GM18502 (cell line): ENCODE data around the gene TMEM17.

ENCODE experiments used
- ATAC-seq: cut with Tn5 transposase; IDR thresholded peaks from one replicate; pipeline ENCODE4 v1.9.1; 2021; ENCODE audit warnings: mild to moderate bottlenecking; ENCODE audit not compliant: unreplicated experiment, poor library complexity

TMEM17 gene

GRCh38 chr2:62475172-62476011, 30.6 kb downstream of the TMEM17 start:
- peak; percentile 49 for ATAC-seq

- no peak for ATAC-seq
Observed at GRCh38 chr2:62474176-62474575, 31.8 kb downstream of the TMEM17 start.

- ATAC-seq = no peak
Observed at GRCh38 chr2:62473246-62473827, 32.7 kb downstream of the TMEM17 start.

GRCh38 chr2:62472312-62472711, 33.7 kb downstream of the TMEM17 start:
- no peak for ATAC-seq

- ATAC-seq = no peak
Observed at GRCh38 chr2:62471816-62472215, 34.2 kb downstream of the TMEM17 start.

GRCh38 chr2:62471404-62471803, 34.6 kb downstream of the TMEM17 start:
- no peak for ATAC-seq

- ATAC-seq = no peak
Observed at GRCh38 chr2:62469548-62469947, 36.4 kb downstream of the TMEM17 start.

GRCh38 chr2:62469114-62469513, 36.9 kb downstream of the TMEM17 start:
- ATAC-seq = no peak

- ATAC-seq = no peak
Observed at GRCh38 chr2:62467475-62468321, 38.3 kb downstream of the TMEM17 start.

GRCh38 chr2:62467100-62467474, 38.9 kb downstream of the TMEM17 start:
- no peak for ATAC-seq

- ATAC-seq = no peak
Observed at GRCh38 chr2:62466503-62466854, 39.5 kb downstream of the TMEM17 start.

- no peak for ATAC-seq
Observed at GRCh38 chr2:62465741-62466502, 40.1 kb downstream of the TMEM17 start.

GRCh38 chr2:62465039-62465740, 40.8 kb downstream of the TMEM17 start:
- no peak for ATAC-seq

- no peak for ATAC-seq
Observed at GRCh38 chr2:62464221-62465007, 41.6 kb downstream of the TMEM17 start.

GRCh38 chr2:62462211-62462610, 43.8 kb downstream of the TMEM17 start:
- ATAC-seq = no peak

GRCh38 chr2:62461707-62462106, 44.3 kb downstream of the TMEM17 start:
- ATAC-seq = no peak

- no peak for ATAC-seq
Observed at GRCh38 chr2:62461017-62461553, 44.9 kb downstream of the TMEM17 start.

GRCh38 chr2:62460175-62460574, 45.8 kb downstream of the TMEM17 start:
- no peak for ATAC-seq

- ATAC-seq = no peak
Observed at GRCh38 chr2:62459672-62460071, 46.3 kb downstream of the TMEM17 start.
